Middle frontal gyrus (tissue), 1 donor: ENCODE measurements around the gene ORMDL3.
A peak's percentile ranks its signal among the peaks of the same experiment; 100 is the strongest.
"Not testable (repeated sequence)": the region's sequence is repeated elsewhere in the genome, so short reads cannot be mapped to it uniquely, and the experiment has no call there.

Source experiments
- DNase-seq: peaks from one replicate; pipeline ENCODE4 v3.0.0-alpha.2; 2015; ENCODE audit warnings: low spot score; ENCODE audit errors: extremely low spot score

ORMDL3 gene

GRCh38 chr17:39950871-39951348 is 23.5 kb upstream of the ORMDL3 start:
- no peak for DNase-seq

DNA sequence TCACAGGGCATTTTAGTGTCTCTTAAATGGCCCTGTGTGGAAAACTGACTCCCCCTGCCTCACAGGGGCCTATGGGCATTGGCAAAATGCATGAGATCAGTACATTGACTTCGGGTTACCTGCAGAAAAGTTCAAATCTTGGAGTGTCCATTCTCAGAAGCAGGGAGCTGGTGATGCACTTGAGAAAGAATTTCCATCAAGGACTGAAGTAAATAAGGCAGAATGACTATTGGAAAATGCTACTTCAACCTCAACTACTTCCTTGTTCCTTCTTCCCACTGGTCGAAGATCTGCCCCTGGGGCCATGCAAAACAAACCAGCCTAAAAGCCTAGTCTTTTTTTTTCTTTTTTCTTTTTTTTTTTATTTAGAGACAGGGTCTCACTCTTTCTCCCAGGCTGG is 21.6 kb upstream of the ORMDL3 start:
- no peak for DNase-seq

DNA sequence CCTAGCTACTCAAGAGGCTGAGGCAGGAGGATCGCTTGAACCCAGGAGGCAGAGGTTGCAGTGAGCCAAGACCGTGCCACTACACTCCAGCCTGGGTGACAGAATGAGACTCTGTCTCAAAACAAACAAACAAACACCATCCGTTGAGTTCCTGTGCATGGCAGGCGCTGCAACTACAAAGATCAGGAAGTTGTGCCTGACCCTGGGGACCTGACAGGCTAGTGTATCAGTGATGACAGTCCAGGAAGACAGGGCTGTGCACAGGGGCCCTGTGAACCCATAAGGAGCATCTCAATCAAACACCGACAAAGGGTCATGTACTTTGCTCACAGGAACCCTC is 21.1 kb upstream of the ORMDL3 start:
- not testable (repeated sequence) for DNase-seq

DNA sequence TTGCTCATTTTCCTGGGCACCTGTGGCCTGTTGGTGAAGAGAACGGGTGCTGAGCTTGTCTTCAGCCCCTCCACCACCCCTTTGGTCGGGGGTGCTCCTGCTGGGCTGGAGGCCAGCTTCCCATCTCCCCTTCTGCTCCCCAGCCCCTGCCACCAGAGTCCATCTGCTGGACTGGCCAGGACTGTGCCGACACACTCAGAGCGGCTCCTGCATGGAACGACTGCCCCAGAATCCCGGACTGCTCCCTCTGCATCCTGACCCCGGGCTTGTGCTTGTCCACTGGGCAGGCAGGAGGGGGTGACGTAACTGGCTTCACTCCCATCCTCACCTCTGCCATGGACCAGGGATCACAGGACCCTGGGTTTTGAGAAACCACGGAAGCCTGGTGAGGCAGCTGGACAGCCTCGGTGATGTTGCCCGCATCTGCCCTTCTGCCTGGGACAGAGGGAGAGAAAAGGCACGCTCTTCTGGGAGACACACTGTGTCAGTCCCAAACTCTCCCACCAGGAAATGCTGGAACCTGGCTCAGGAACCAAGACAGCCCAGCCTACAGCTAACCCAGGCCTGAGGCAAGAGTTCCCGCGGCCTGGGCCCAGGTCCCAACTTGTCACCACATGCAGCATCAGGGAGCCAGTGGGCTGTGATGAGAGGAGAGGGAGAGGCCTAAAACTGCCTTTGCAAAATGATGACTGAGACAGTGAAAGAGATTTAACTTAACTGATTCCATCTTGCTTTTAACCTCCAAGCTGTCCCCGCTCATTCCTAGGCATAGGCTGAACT is 19.3 kb upstream of the ORMDL3 start:
- no peak for DNase-seq

- DNase-seq, result no peak
These were observed 17.0 kb upstream of the ORMDL3 start for GRCh38 chr17:39944393-39944711.

DNA sequence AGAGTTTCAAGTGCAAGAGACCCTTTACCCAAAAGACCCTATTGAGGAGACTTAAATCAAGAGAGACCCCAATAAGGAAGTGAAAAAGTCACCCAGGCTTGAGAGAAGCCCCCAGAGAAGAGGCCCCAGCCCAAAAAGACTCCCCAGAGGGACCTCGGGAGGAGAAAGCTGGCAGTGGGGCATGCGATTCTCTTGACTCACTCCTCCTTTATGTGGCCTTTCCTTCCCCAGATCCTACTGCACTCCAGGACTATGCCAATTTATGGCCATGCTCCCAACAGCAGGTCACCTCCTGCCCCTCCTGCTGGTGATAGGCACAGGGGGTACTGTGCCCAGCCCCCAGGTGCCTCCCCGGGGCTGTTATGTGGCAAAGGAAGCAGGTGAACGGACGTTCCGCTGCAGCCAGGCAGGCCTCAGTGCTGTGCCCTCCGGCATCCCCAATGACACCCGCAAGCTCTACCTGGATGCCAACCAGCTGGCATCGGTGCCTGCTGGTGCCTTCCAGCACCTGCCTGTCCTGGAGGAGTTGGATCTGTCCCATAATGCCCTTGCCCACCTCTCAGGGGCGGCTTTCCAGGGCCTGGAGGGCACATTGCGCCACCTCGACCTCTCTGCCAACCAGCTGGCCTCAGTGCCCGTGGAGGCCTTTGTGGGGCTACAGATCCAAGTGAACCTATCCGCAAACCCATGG is 16.4 kb upstream of the ORMDL3 start:
- DNase-seq, result no peak

DNA sequence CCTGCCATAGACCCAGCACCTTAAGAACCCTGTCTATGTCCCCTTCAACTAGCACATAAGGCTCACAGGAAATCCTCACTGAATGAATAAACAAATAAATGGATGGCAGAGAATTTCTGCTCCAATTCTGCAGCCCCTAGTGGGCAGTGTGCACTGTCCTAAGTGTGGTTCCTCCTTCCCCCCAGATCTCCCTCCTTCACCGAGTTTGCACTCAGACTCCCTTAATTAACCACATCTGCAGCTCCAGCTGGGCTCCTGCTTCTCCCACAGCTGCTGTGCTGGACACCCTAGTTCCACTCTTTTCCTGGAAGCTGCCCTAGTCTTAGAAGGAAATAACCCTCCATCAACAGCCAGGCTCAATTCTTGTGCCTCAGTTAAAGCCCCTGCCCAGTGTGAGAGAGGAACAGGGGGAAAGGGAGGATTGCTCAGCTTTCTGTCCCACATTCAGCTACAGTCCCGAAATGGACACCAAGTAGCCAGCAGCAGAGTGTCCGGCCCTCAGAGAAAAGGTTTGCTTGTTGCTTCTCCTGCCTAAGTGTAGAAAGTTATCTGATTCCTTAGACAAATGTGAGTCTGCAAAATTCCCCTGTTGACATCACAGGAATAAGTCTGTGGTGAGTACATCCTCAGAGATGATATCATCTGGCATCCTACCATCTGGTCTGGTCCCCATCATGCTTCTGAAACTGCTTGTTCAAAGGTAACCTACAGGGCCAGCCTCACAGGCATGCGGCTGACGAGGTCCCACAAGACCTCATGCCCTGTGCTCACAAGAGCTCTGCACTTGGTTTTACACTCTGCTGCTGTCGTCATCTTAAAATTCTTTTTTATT is 12.4 kb upstream of the ORMDL3 start:
- no peak for DNase-seq

GRCh38 chr17:39939106-39939505 is 11.7 kb upstream of the ORMDL3 start:
- DNase-seq, result no peak

GRCh38 chr17:39938140-39938869 is 10.9 kb upstream of the ORMDL3 start:
- no peak for DNase-seq

DNA sequence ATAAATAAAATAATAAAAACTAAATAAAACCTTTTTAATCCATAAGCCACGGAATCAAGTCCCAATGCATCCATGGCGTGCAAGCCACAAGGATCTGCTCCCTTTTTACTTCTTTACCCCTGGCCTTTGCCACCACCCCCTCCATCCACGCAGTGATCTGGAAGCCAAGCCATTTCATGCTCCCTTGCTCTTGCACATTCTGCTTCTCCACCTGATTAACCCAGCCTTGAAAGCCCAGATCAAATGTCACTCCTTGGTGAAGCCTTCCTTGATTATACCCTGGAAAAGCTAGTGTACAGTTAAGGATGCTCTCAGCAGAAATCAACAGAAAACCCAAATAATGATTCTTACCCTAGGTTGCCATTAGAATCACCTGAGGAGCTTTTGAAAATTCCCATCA is 10.0 kb upstream of the ORMDL3 start:
- no peak for DNase-seq

- DNase-seq, result no peak
These were observed 8.5 kb upstream of the ORMDL3 start for GRCh38 chr17:39935909-39936308.

DNA sequence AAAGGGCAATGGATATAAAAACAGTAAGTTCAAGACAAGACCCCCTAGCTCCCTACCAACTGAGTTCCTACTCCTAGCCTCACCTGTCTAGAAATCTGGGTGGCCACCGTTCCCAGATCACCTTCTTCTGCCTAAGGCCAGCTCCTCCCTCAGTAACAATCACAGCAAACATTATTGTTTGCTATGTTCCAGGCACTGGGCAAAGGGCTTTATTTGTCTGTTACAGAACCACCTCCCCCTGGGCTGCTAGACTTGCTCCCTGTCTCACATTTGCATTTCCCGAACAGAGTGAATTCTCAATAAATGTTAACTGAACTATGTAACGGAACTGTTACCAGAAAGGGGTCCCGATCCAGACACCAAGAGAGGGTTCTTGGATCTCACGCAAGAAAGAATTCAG is 6.9 kb upstream of the ORMDL3 start:
- no peak for DNase-seq

- DNase-seq, result no peak
These were observed 6.5 kb upstream of the ORMDL3 start for GRCh38 chr17:39933912-39934311.

- peak; percentile 32 for DNase-seq
These were observed 2.4 kb upstream of the ORMDL3 start for GRCh38 chr17:39929646-39930407.

DNA sequence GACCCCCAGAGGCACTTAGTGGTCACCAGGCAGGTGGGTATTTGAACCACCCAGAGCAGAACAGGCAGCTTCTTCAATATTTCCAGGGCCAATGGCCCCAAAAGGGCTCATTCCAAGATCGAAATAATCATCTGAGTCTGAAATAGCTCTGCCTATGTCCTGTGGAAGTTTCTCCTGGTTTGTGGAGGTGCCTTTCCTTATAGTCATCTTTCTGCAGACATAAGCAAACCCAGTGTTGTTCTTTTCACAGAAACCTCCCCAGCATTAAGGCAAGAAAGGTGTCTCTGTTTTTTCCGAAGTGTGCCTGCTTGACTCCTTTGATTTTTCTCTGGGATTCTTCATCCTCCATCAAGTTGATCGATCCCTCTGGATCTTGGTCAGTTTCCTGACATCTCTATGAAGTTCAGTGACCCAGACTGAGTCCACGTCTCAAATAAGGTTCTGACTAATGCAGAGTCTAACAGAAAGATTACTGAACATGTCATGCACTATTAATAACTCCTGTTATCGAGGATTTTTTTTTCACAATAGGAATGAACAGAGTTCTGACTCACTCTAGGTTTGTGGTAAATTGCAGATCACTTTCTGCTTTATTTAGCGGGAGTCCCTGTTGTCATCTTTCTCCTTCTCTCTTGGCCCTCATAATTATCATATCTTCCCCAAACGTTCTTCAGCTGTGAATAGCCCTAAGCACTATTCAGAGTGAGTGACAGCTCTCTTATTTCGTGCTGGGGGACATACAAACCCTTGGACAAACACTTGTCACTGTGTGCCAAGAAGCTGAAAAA is 1.7 kb upstream of the ORMDL3 start:
- DNase-seq, result no peak

DNA sequence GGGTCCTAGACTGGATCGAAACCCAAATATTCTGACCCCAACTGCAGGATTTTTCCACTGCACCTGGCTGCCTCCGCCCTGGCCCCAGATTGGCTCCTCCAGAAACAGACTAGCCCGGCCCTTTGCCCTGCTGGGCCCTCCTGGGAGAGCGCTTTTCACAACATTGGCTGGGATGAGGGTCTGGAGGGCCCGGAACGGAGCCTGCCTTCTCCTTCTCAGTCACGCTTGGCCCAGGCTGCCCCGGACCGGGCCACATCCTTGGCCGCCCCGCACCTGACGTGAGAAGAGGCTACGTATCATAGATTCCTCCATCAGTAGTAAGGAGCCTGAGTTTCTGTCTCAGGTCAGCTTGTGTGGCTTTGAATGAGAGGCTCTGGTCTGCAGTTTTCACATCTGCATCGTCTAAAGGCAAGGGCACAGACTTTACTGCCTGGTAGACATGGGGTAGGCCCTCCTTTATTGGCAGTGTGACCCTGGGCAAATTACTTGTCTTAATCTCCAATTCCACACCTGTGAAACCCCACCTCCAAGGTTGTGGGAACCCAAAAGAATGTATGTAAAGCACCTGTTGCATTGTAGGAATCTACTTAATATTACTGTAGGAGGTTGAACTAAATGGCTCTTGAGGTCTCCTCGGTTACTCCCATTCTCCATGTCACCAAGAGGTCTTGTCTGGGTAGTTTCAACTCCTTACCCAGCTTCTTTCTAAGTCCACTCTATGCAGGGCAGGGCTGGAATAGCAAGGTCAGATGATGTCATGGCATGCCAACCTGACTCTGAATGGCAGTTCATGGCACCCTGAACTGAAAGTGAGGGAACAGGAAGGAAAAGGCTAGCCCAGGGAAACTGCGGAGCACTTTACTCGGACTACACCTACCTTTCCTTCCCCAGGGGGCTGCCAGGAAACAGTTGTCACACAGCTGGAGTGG is 792 bp upstream of the ORMDL3 start:
- DNase-seq, result no peak

DNA sequence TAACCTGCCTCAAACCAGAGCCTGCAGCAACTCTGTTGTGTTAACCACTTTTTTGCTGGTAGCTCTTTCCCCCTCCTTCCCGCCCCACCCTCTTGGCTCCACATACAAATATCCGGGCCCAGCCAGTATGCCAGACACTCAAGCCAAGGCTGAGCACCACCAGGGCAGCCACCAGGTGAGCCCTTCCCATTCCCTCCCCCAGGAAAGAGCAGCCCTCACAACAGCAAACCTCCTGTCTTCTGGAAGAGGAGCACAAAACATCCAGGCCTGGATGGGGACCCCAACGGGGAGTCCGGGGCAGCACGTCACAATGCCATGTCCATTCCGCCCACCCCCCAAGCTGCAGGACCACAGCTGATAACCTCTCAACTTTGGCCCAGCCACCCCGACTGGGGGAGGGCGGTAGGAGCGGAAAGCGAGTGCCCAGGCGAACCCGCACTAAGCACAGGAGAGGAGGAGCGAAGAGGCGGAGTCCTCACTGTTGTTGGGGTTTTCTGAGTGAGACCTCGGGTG is 757 bp downstream of the ORMDL3 start:
- no peak for DNase-seq

DNA sequence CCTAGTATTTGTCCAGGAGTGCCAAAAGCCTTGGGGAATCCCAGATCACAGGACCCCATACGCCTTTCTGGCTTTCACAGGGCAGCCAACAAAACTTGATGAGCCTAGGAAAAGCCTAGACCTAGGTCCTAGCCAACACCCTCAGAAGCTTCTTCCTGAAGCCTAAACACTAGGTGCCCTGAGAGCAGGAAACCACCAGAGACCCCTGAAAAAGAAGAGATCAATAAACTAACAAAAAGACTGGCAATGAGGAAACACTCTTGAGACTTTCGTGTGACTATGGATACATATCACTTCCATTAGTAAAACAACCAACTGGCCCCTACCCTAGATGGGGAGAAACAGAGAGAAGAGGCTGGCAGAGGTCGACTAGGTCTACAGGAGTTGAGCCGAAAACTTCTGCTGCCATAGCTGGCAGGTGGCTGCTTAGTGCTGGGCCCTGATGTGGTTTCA is 1.2 kb downstream of the ORMDL3 start:
- no peak for DNase-seq
